Vagina (tissue), 2 donors: Measurements from ENCODE around the gene HAO1. TPM values are rescaled to one million over a fixed set of nuclear protein-coding genes. Genes with fewer than 3 reads are reported as not detected.

Experiments
- DNase-seq, 2 donors: peaks; one replicate each; pipeline ENCODE4 v3.0.0-alpha.2; 2017; ENCODE audit errors: extremely low spot score in 2 of 2
- H3K27ac ChIP-seq: fragments of 200-600 bp; sonication (generic); one replicate; pipeline ENCODE4 v1.5.1; 2019
- H3K27me3 ChIP-seq: fragments of 200-600 bp; sonication (generic); one replicate; pipeline ENCODE4 v1.5.1; 2019
- H3K36me3 ChIP-seq, 2 donors: fragments of 200-600 bp; sonication (generic); one replicate each; pipeline ENCODE4 v1.5.1; 2017 to 2019
- H3K4me1 ChIP-seq: fragments of 200-600 bp; sonication (generic); one replicate; pipeline ENCODE4 v1.5.1; 2019
- H3K4me3 ChIP-seq, 2 donors: fragments of 200-600 bp; sonication (generic); 1 replicate in 1 of 2; 2 replicates in 1 of 2; pipeline ENCODE4 v1.5.1; 2016 to 2019
- H3K9me3 ChIP-seq: fragments of 200-600 bp; sonication (generic); one replicate; pipeline ENCODE4 v1.5.1; 2019
- CTCF ChIP-seq, 3 experiments: fragments of 450-650 bp in 2 of 3; fragments of 200-600 bp in 1 of 3; sonication (generic) in 1 of 3; IDR thresholded peaks; one replicate each; pipeline ENCODE4 v1.5.1; 2017 to 2019; ENCODE audit warnings: antibody characterized with exemption in 3 of 3, mild to moderate bottlenecking in 2 of 3, moderate library complexity in 2 of 3
- POLR2A ChIP-seq, 2 donors: fragments of 450-650 bp; IDR thresholded peaks; one replicate each; pipeline ENCODE4 v1.6.1; 2017; ENCODE audit warnings: antibody characterized with exemption in 2 of 2, mild to moderate bottlenecking in 2 of 2, moderate library complexity in 2 of 2
- POLR2AphosphoS5 ChIP-seq, 2 donors: sonication (generic); formaldehyde crosslinking; IDR thresholded peaks; one replicate each; pipeline ENCODE4 v1.9.0; 2017; ENCODE audit warnings: antibody characterized with exemption in 2 of 2, mild to moderate bottlenecking in 2 of 2, low read depth in 1 of 2; ENCODE audit not compliant: insufficient read depth in 1 of 2
- intact Hi-C: fragments of 100-400 bp; cut with DNase I; formaldehyde crosslinking; loops from one replicate; pipeline ENCODE4 v1.15.1; 2023
- total RNA-seq: library from RNA; depleted of rRNA; stranded (reverse); fragments of >200 nt; gene quantifications from one replicate; pipeline ENCODE4 v1.2.3, GENCODE V29; 2016

The HAO1 gene
- total RNA-seq, 1 donor from 2014 or later: not detected

DNA sequence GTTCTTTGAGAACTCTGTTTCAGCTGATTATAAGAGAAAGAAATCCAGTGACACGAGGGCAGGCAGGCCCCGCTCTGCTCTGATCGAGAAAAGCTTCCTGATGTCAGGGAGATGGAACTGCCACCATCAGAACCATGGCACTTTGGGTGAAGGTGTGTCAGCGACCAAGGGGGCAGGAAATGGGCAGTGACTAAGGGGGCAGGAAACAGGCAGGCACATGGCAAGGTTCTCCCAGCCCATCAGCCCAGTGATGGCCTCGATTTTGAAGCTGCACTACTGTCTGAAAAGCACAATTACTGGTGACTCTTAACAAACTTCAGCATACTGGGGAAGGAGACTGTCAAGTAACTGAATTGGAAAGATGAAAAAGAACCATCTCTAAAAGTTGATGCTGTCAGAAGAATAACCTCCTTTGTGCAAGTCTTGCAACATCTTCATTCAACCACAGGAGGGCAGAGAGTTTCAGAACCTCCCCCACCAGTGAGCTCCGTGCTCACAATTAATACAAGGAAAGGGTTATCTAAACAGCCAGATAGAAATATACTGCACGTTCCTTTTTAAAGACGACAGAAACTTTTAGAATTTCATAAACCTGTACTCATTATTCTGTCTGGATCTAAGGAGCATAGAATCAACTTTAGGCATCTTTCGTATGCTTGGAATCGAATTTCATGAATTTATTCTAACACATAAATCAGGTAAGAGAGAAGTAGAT is 40.2 kb upstream of the HAO1 start:
- H3K4me3 ChIP-seq: no peak overlapping the region
- H3K27ac ChIP-seq: no peak overlapping the region
- H3K4me1 ChIP-seq: no peaks in the 10 kb centered on the region
- H3K36me3 ChIP-seq: peaks cover 0 to 22% of the 10 kb centered on the region in 2 donors
- TF ChIP-seq CTCF (IDR thresholded peaks at IDR 0.05): peak in 1 of 3 experiments; percentile 20
- TF ChIP-seq POLR2AphosphoS5 (IDR thresholded peaks at IDR 0.05; ENCODE audit: insufficient read depth in 1 of 2, low read depth in 1 of 2): no peak
- H3K27me3 ChIP-seq: no peaks in the 10 kb centered on the region
- intact Hi-C loops: no loop called here
- no peaks in the 10 kb centered on the region for H3K9me3 ChIP-seq
- no peak for DNase-seq

DNA sequence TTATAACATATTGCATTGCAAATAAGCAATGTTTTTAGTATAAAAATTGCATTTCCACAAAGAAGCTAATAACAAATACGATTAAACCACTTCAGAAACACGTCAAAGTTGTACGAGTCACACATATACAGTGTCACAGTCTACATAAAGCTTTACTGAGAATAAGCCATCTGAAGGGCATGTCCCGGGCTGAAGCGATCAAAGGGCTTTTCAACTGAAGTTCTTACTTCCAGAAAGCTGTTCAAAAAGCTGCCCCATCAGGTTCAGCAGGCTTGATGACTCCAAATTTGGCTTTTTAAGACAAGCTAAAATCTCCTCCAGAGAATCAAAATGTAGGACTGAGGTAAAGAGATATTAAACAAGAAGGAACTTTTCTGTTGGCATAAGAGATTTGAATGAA is 37.5 kb upstream of the HAO1 start:
- Histone ChIP-seq H3K9me3 (no peaks in the 10 kb centered on the region), H3K27me3 (no peaks in the 10 kb centered on the region), H3K27ac (no peak overlapping the region), H3K36me3 (peaks cover 0 to 20% of the 10 kb centered on the region in 2 donors), H3K4me1 (no peaks in the 10 kb centered on the region), H3K4me3 (no peak overlapping the region)
- intact Hi-C loops: no loop called here
- TF ChIP-seq POLR2AphosphoS5 (IDR thresholded peaks at IDR 0.05; ENCODE audit: insufficient read depth in 1 of 2, low read depth in 1 of 2): no peak
- no peak for TF ChIP-seq POLR2A (IDR thresholded peaks at IDR 0.05)
- no peak for TF ChIP-seq CTCF (IDR thresholded peaks at IDR 0.05)
- no peak for DNase-seq

GRCh38 chr20:7975851-7976414 is 35.7 kb upstream of the HAO1 start:
- Histone ChIP-seq H3K4me1 (no peaks in the 10 kb centered on the region), H3K27me3 (no peaks in the 10 kb centered on the region), H3K9me3 (no peaks in the 10 kb centered on the region), H3K4me3 (no peak overlapping the region), H3K36me3 (peaks cover 0 to 2% of the 10 kb centered on the region in 2 donors), H3K27ac (no peak overlapping the region)
- intact Hi-C loops: no loop called here
- no peak for DNase-seq
- no peak for TF ChIP-seq POLR2AphosphoS5 (IDR thresholded peaks at IDR 0.05; ENCODE audit: insufficient read depth in 1 of 2, low read depth in 1 of 2)
- TF ChIP-seq CTCF (IDR thresholded peaks at IDR 0.05): no peak
- no peak for TF ChIP-seq POLR2A (IDR thresholded peaks at IDR 0.05)

DNA sequence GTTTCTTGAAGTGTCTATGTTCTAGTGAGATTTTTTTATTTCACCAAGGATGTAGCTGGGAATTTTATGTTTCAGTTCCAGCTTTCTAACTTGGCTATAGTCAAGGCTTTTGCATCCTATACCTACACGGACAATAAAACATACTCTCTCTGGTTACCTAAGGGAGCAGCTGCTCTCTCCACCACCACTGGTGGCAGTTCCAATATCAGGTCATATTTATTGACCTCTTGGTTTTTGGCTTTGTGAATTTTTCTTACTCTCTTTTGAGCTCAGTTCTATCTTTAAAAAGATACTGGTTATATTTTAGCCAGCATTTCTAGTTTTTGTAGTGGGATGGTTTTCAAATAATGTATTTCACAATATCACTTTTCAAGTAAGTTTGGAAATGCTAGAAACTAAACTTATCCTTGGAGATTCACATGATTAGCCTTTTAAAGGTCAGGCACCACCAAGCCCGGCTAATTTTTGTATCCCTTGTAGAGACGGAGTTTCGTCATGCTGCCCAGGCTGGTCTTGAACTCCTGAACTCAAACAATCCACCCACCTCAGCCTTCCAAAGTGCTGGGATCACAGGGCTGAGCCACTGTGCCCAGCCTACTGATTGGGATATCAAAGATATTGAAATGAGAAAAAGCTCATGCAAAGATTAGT is 34.7 kb upstream of the HAO1 start:
- no peaks in the 10 kb centered on the region for H3K27me3 ChIP-seq
- no peak for DNase-seq
- H3K36me3 ChIP-seq: no peaks in the 10 kb centered on the region
- intact Hi-C loops: no loop called here
- H3K4me1 ChIP-seq: no peaks in the 10 kb centered on the region
- TF ChIP-seq CTCF (IDR thresholded peaks at IDR 0.05) (no peak), POLR2AphosphoS5 (IDR thresholded peaks at IDR 0.05; ENCODE audit: insufficient read depth in 1 of 2, low read depth in 1 of 2) (no peak), POLR2A (IDR thresholded peaks at IDR 0.05) (no peak)
- no peak overlapping the region for H3K4me3 ChIP-seq
- H3K9me3 ChIP-seq: no peaks in the 10 kb centered on the region
- H3K27ac ChIP-seq: no peak overlapping the region
